C4-2B (cell line): ENCODE measurements around the gene IFT80.

ENCODE experiments used
- CTCF ChIP-seq: fragments of 450-650 bp; conservative IDR thresholded peaks from 2 replicates; pipeline ENCODE4 v1.5.1; 2017; ENCODE audit warnings: mild to moderate bottlenecking
- ZFX ChIP-seq: fragments of 450-650 bp; IDR thresholded peaks from 2 replicates; pipeline ENCODE4 v1.6.1; 2017

- no peak for TF ChIP-seq CTCF
- no peak for TF ChIP-seq ZFX
Observed at GRCh38 chr3:160379628-160380214, 19.3 kb downstream of the IFT80 start.
